Testis (tissue), 2 donors: ENCODE measurements around the gene ME2.

Experiments used
- POLR2A ChIP-seq: fragments of 450-650 bp; IDR thresholded peaks from one replicate; pipeline ENCODE4 v1.6.1; 2017; ENCODE audit warnings: antibody characterized with exemption, mild to moderate bottlenecking, moderate library complexity
- TF ChIP-seq, protein P1 (sequence below), 3 experiments: fragments of 450-650 bp in 2 of 3; fragments of 200-600 bp in 1 of 3; sonication (generic) in 1 of 3; IDR thresholded peaks; one replicate each; pipeline ENCODE4 v1.5.1; 2016 to 2019; ENCODE audit warnings: antibody characterized with exemption in 3 of 3, mild to moderate bottlenecking in 2 of 3, moderate library complexity in 1 of 3

DNA sequence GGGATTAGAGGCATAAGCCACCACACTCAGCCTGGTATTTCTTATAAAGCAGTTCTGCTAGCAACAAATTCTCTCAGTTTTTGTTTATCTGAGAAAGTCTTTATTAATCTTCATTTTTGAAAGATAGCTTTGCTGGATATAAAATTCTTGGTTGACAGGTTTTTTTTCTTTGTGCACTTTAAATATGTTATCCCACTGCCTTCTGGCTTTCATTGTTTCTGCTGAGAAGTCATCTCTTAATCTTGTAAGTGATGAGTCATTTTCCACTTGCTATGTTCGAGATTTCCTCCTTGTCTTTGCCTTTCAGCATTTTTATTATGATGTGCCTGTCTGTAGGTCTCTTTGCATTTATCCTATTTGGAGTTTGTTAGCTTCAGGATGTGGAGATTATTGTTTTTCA is 83.1 kb downstream of the ME2 start:
- TF ChIP-seq, protein P1, sequence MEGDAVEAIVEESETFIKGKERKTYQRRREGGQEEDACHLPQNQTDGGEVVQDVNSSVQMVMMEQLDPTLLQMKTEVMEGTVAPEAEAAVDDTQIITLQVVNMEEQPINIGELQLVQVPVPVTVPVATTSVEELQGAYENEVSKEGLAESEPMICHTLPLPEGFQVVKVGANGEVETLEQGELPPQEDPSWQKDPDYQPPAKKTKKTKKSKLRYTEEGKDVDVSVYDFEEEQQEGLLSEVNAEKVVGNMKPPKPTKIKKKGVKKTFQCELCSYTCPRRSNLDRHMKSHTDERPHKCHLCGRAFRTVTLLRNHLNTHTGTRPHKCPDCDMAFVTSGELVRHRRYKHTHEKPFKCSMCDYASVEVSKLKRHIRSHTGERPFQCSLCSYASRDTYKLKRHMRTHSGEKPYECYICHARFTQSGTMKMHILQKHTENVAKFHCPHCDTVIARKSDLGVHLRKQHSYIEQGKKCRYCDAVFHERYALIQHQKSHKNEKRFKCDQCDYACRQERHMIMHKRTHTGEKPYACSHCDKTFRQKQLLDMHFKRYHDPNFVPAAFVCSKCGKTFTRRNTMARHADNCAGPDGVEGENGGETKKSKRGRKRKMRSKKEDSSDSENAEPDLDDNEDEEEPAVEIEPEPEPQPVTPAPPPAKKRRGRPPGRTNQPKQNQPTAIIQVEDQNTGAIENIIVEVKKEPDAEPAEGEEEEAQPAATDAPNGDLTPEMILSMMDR (IDR thresholded peaks at IDR 0.05): no peak
- no peak for TF ChIP-seq POLR2A
